BLaER1 treated with 17β-estradiol and CSF1 and Interleukin-3, amounts not matched to agents 10 nM and 100 nM (cell line): ENCODE results near the gene AJUBA.
A peak's percentile ranks its signal among the peaks of the same experiment; 100 is the strongest.
"Not testable (repeated sequence)": the region's sequence is repeated elsewhere in the genome, so short reads cannot be mapped to it uniquely, and the experiment has no call there.

ENCODE experiments used
- H3K27ac ChIP-seq, 11 experiments: shearing (Covaris generic); formaldehyde crosslinking; 2 replicates each; pipeline ENCODE4 v1.8.1; 2022
- H3K27me3 ChIP-seq, 11 experiments: shearing (Covaris generic); formaldehyde crosslinking; 2 replicates each; pipeline ENCODE4 v1.8.1; 2022
- H3K36me3 ChIP-seq, 11 experiments: shearing (Covaris generic); formaldehyde crosslinking; 2 replicates each; pipeline ENCODE4 v1.8.1; 2022
- H3K4me1 ChIP-seq, 10 experiments: shearing (Covaris generic); formaldehyde crosslinking; 2 replicates each; pipeline ENCODE4 v1.8.1; 2022
- H3K4me2 ChIP-seq, 11 experiments: shearing (Covaris generic); formaldehyde crosslinking; 2 replicates each; pipeline ENCODE4 v1.8.1; 2022
- H3K4me3 ChIP-seq, 10 experiments: shearing (Covaris generic); formaldehyde crosslinking; 2 replicates each; pipeline ENCODE4 v1.8.1; 2022
- H3K9ac ChIP-seq, 11 experiments: shearing (Covaris generic); formaldehyde crosslinking; 2 replicates each; pipeline ENCODE4 v1.8.1; 2022
- H3K9me3 ChIP-seq, 11 experiments: shearing (Covaris generic); formaldehyde crosslinking; replicated peaks in 1 of 11; 2 replicates each; pipeline ENCODE4 v1.8.1; 2022
- H4K20me1 ChIP-seq, 11 experiments: shearing (Covaris generic); formaldehyde crosslinking; 2 replicates each; pipeline ENCODE4 v1.8.1; 2022
- Cebpa-rat ChIP-seq, 11 experiments: shearing (Covaris generic); IDR thresholded peaks; 2 replicates each; pipeline ENCODE4 v1.8.1; 2022

Gene AJUBA

GRCh38 chr14:22952418-22952817 is 29.9 kb downstream of the AJUBA start:
- H3K9ac ChIP-seq = no peak overlapping the region
- H3K9me3 ChIP-seq = no peaks in the 10 kb centered on the region
- peaks cover 53 to 75% (median 57%) of the 10 kb centered on the region in 11 experiments for H3K36me3 ChIP-seq
- peaks cover 15 to 40% (median 23%) of the 10 kb centered on the region in 10 experiments for H3K4me1 ChIP-seq
- TF ChIP-seq Cebpa-rat (IDR thresholded peaks at IDR 0.05) = no peak
- H4K20me1 ChIP-seq = no peaks in the 10 kb centered on the region; a peak in 2 of 22 replicates
- H3K4me2 ChIP-seq = peak overlapping the region in 2 of 11 experiments; percentile 23 to 34; a peak in 2 of 22 replicates
- no peaks in the 10 kb centered on the region for H3K27me3 ChIP-seq
- peak overlapping the region in 1 of 11 experiments; percentile 28; a peak in 2 of 22 replicates for H3K27ac ChIP-seq
- no peak overlapping the region for H3K4me3 ChIP-seq

GRCh38 chr14:22951795-22952194 is 30.6 kb downstream of the AJUBA start:
- H3K4me2 ChIP-seq = peak overlapping the region in 3 of 11 experiments; percentile 23 to 34 (median 32); a peak in 3 of 22 replicates
- not testable (repeated sequence) for H4K20me1 ChIP-seq, H3K4me3 ChIP-seq, H3K27me3 ChIP-seq, H3K9me3 ChIP-seq
- peaks cover 13 to 38% (median 22%) of the 10 kb centered on the region in 10 experiments for H3K4me1 ChIP-seq
- H3K36me3 ChIP-seq = peaks cover 59 to 82% (median 64%) of the 10 kb centered on the region in 11 experiments
- peak overlapping the region in 3 of 11 experiments; percentile 7 to 23 (median 8); a peak in 2 of 22 replicates for H3K9ac ChIP-seq
- H3K27ac ChIP-seq = peak overlapping the region in 2 of 11 experiments; percentile 19 to 46; a peak in 3 of 22 replicates

GRCh38 chr14:22945642-22946041 is 36.7 kb downstream of the AJUBA start:
- Histone ChIP-seq H3K27me3 (no peaks in the 10 kb centered on the region), H3K9me3 (no peaks in the 10 kb centered on the region), H3K36me3 (peaks cover 53 to 89% (median 75%) of the 10 kb centered on the region in 11 experiments), H3K4me3 (no peak overlapping the region), H3K9ac (no peak overlapping the region), H3K4me1 (no peaks in the 10 kb centered on the region), H3K4me2 (no peak overlapping the region), H4K20me1 (no peaks in the 10 kb centered on the region; a peak in 1 of 22 replicates), H3K27ac (no peak overlapping the region)
- TF ChIP-seq Cebpa-rat (IDR thresholded peaks at IDR 0.05) = no peak

GRCh38 chr14:22939684-22940083 is 42.7 kb downstream of the AJUBA start:
- H3K4me3 ChIP-seq = no peak overlapping the region
- H3K27ac ChIP-seq = no peak overlapping the region
- peaks cover 0 to 2% (median under 1%) of the 10 kb centered on the region in 10 experiments; a peak in 7 of 20 replicates for H3K4me1 ChIP-seq
- H4K20me1 ChIP-seq = no peaks in the 10 kb centered on the region
- no peaks in the 10 kb centered on the region for H3K9me3 ChIP-seq
- peaks cover 14 to 70% (median 51%) of the 10 kb centered on the region in 11 experiments; a peak in 21 of 22 replicates for H3K36me3 ChIP-seq
- no peaks in the 10 kb centered on the region for H3K27me3 ChIP-seq
- H3K4me2 ChIP-seq = no peak overlapping the region
- no peak for TF ChIP-seq Cebpa-rat (IDR thresholded peaks at IDR 0.05)
- no peak overlapping the region for H3K9ac ChIP-seq

- H3K27me3 ChIP-seq = no peaks in the 10 kb centered on the region
- H3K4me1 ChIP-seq = peaks cover 0 to 12% (median 7%) of the 10 kb centered on the region in 10 experiments; a peak in 14 of 20 replicates
- no peak for TF ChIP-seq Cebpa-rat (IDR thresholded peaks at IDR 0.05)
- H3K4me3 ChIP-seq = no peak overlapping the region
- no peaks in the 10 kb centered on the region for H4K20me1 ChIP-seq
- no peak overlapping the region for H3K27ac ChIP-seq
- no peaks in the 10 kb centered on the region for H3K9me3 ChIP-seq
- 0 out of 22 replicates have a peak overlapping the region, but pooled peaks of 1 of the 11 experiments have one; percentile 10 for H3K9ac ChIP-seq
- peaks cover 0 to 36% (median 24%) of the 10 kb centered on the region in 11 experiments; a peak in 17 of 22 replicates for H3K36me3 ChIP-seq
- H3K4me2 ChIP-seq = no peak overlapping the region
Observed at GRCh38 chr14:22935156-22935555, 47.2 kb downstream of the AJUBA start.

- Histone ChIP-seq H4K20me1 (no peaks in the 10 kb centered on the region), H3K4me3 (no peak overlapping the region), H3K27ac (no peak overlapping the region), H3K27me3 (no peaks in the 10 kb centered on the region), H3K4me1 (peaks cover 15 to 32% (median 27%) of the 10 kb centered on the region in 10 experiments), H3K36me3 (peaks cover 1 to 23% (median 14%) of the 10 kb centered on the region in 11 experiments; a peak in 18 of 22 replicates), H3K9me3 (no peaks in the 10 kb centered on the region), H3K4me2 (no peak overlapping the region), H3K9ac (no peak overlapping the region)
- no peak for TF ChIP-seq Cebpa-rat (IDR thresholded peaks at IDR 0.05)
Observed at GRCh38 chr14:22932146-22932545, 50.2 kb downstream of the AJUBA start.

- peak overlapping the region; percentile 76 to 96 (median 92) for H3K4me2 ChIP-seq
- no peaks in the 10 kb centered on the region for H4K20me1 ChIP-seq
- peaks cover 23 to 33% (median 28%) of the 10 kb centered on the region in 11 experiments for H3K36me3 ChIP-seq
- peak overlapping the region; percentile 58 to 98 (median 88) for H3K4me3 ChIP-seq
- H3K27ac ChIP-seq = peak overlapping the region; percentile 60 to 95 (median 81); a peak in 21 of 22 replicates
- no peaks in the 10 kb centered on the region for H3K9me3 ChIP-seq
- no peaks in the 10 kb centered on the region for H3K27me3 ChIP-seq
- peaks cover 28 to 43% (median 39%) of the 10 kb centered on the region in 10 experiments for H3K4me1 ChIP-seq
- 0 out of 22 replicates have a peak, but pooled peaks of 1 of the 11 experiments have one; percentile 1 for TF ChIP-seq Cebpa-rat (IDR thresholded peaks at IDR 0.05)
- peak overlapping the region; percentile 64 to 96 (median 77) for H3K9ac ChIP-seq
Observed at GRCh38 chr14:22929961-22930364, 52.4 kb downstream of the AJUBA start.

GRCh38 chr14:22929104-22929960 is 53.0 kb downstream of the AJUBA start, which contains the start of gene PRMT5:
Gene PRMT5 (minus strand): TSS chr14:22929376. CDS start chr14:22929361, 15 bp downstream.
- Histone ChIP-seq H3K9me3 (no peaks in the 10 kb centered on the region), H3K27ac (peak within 1 kb of the TSS; percentile 65 to 96 (median 93)), H3K4me1 (peaks cover 28 to 47% (median 37%) of the 10 kb centered on the region in 10 experiments), H3K27me3 (no peaks in the 10 kb centered on the region), H3K9ac (peak within 1 kb of the TSS; percentile 88 to 97 (median 93)), H3K4me3 (peak within 1 kb of the TSS; percentile 80 to 98 (median 90)), H3K4me2 (peak within 1 kb of the TSS; percentile 88 to 97 (median 96)), H3K36me3 (peaks cover 29 to 39% (median 34%) of the 10 kb centered on the region in 11 experiments), H4K20me1 (no peaks in the 10 kb centered on the region)
- peak in 2 of 11 experiments; percentile 24 to 31; a peak in 2 of 22 replicates for TF ChIP-seq Cebpa-rat (IDR thresholded peaks at IDR 0.05)
